Stimulated activated CD4-positive, alpha-beta T cell treated with anti-CD3 and anti-CD28 coated beads, Interleukin-1b, Interleukin-23, amount 100 ng/mL, for 24 hours (primary cell): ENCODE measurements around the gene GFOD1.
"Not testable (repeated sequence)": the region's sequence is repeated elsewhere in the genome, so short reads cannot be mapped to it uniquely, and the experiment has no call there.

ENCODE experiments used
- DNase-seq, 4 experiments: peaks; one replicate each; pipeline ENCODE4 v3.0.0-alpha.2; 2020; ENCODE audit warnings: low read depth in 4 of 4, low spot score in 1 of 4

The GFOD1 gene

DNA sequence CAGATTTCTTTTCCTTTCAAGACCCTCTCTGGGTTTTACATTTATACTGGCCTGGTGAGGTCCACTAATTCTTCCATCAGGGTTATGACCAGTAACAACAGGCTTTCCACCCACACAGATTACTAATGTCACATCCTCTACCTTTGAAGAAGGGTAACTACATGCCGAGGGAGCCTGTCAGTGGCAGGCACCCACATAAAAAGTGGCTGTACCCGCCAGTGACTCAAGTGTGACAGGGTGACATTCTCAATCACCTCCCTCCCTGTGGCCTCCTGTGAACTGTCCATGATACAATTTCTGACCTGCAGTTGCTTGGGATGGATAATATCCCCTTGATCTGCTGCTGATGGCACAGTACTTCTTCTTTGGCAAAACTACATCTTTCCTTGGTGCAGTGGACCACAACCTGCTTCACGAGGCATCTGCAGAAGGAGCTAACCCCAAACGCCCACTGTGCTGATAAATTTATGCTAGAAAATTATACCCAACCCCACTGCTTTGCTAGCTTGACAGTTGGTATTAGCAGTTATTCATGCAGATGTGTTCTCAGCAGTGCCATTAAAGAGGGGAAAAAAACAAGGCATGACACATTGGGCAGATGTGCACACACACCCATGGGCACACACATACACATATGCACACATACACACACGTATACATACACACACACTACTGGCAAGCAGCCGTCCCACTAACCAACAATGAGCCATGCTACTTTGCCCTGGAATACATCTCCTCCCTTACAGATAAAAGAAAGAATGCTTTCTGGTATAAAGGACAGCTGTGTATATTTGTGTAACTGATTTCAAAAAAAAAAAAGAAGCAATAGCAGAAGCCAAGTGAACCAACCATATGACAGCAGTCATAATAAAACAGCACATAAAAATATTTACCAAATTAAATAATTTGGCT lies 20.8 kb downstream of the GFOD1 start:
- DNase-seq, result peak in 1 of 4 experiments; percentile 48

- DNase-seq, result no peak
Observed at GRCh38 chr6:13465734-13466133, 21.7 kb downstream of the GFOD1 start.

GRCh38 chr6:13463941-13464340 lies 23.5 kb downstream of the GFOD1 start:
- no peak for DNase-seq

DNA sequence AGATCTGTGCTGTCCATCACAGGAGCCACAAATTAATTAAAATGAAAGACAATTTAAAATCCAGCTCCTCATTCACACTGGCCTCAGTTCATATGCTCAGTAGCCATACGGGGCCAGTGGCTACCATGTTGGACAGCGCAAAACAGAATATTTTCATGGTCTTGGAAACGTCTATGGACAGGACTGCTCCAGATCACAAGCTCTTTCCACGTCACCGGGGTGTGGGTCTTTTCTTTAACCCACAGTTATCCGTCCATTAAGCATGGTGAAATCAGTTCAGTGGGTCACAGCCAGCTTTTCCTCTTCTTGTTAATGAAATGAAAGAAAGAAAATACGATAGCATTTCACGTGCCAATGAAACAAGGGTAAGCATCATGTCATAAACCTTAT lies 24.1 kb downstream of the GFOD1 start:
- no peak for DNase-seq

DNA sequence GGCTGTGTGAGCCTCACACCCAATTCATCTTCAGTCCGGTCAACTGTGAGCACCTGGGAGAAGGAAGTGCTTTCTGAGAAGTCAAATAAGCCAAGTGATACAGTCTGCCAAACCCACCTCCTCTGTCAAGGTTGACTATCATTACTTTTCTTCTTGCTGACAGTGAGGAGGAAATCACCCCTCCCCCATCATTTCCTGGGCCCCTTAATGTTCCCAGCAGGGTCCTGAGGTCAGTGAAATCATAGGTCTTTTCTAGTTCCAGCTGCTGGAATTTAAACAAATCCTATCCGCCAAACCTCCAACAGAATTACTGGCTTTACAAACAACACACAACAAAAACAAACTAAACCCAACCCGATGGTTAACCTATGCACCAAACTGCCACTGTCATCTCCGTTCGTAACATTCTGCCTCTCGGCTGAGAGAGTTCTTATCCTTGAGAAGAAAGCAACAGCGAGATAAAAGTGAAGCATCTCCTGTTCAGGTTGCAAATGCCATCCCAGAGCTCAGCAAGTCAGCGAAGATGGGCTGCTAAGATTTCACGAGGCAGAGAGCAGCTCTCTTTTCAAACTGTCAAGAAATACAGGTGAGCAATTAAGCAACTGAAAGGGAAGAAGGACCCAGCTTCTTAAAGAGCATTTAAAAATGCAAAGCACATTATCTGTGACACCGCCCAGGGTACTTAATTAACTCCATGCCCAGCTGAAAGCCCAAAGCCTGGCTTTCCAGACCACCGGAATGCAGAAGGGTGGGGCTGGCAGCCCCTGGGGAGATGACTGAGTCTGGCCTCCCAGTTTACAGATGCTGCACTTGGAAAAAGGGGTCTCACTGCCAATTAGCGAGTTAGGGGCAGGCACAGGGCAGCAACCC lies 24.7 kb downstream of the GFOD1 start:
- no peak for DNase-seq

- no peak for DNase-seq
Observed at GRCh38 chr6:13461805-13462204, 25.6 kb downstream of the GFOD1 start.

DNA sequence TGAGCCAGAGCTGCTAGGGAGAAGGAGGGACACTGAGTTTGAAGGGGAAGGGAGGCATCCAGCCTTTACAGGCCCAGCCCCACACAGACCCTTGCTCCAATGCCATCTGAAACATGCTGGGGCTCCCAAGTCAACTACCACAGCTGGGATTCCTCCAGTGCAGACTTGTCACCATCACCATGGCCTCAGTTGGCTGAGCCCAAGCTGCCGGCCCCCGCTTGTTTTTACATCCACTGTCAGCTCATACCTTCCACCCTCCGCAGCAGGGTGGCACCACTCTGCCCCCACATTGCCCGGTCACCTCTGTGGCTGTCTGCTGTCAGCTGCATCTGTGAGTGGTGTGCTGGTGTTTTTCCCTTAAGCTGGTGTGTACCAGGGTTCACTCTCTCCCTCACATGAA lies 26.1 kb downstream of the GFOD1 start:
- no peak for DNase-seq

DNA sequence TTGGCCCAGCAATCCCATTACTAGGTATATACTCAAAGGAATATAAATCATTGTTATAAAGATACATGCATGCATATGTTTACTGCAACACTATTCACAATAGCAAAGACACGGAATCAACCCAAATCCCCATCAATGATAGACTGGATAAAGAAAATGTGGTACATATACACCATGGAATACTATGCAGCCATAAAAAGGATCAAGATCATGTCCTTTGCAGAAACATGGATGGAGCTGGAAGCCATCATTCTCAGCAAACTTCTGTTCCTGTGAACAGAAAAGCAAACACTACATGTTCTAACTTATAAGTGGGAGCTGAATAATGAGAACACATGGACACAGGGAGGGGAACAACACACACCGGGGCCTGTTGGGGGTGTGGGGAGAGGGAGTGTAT lies 27.1 kb downstream of the GFOD1 start:
- DNase-seq, result not testable (repeated sequence)

GRCh38 chr6:13457577-13457976 lies 29.8 kb downstream of the GFOD1 start:
- no peak for DNase-seq

GRCh38 chr6:13455552-13455966 lies 31.8 kb downstream of the GFOD1 start:
- no peak for DNase-seq

DNA sequence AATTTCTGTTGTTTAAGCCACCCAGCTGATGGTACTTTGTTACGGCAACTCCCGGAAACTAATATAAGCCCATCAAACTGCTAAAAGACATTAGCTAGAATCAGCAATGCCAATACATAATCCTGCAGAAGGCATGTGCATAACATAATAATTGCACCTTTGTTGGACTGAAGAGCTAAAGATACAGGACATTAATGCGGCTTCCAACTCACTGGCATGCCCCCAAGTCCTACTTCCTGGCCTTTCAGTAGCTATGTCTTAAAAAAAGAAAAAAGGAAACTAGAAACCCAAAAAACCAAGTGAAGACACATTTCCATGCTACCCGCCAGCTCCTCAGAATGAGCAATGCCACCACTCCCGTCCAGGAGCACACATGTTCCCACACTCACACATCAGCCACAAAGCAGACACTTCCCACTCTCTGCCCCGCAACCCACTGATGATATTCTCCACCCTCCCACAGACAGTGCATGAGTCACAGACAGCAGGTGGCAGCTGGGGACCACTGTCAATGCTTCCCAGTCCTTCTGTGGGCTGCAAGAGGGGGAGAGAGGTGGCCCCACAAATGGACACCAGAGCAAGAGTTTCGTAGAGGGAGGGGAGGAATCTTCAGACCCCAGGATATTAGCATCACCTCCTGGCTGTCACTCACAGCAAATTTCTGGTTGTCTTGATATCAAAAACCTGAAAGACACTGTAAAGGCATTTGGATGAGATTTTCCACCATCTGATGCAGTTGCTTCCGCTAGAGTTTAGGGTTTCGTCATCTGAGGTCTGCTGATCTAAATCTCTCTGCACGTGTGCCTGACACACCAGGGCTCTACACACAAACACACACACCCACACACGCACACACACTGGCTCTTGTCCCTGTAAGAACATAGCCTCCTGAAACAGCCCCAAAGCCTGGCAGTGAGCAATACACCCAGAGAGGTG lies 32.8 kb downstream of the GFOD1 start:
- peak; percentile 50 to 76 (median 68) for DNase-seq

DNA sequence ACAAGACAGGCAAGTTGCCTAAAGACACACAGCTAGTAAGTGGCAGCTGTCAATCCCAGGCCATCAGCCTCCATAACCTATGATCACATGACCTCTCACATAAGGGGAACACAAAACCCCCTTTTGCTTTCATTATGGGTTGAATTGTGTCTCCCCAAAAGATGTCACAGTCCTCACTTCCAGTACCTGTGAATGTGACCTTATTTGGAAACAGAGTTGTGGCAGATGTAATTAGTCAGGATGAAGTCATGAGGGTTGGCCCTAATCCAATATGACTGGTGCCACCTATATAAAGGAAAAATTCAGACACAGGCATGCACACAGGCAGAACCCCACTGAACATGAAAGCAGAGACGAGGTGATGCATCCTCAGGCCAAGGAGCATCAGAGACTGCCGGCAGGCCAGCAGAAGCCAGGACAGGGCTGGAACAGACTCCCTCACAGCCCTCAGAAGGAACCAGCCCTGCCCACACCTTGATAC lies 33.6 kb downstream of the GFOD1 start:
- peak in 3 of 4 experiments; percentile 15 to 38 (median 31) for DNase-seq

- DNase-seq, result no peak
Observed at GRCh38 chr6:13453153-13453552, 34.2 kb downstream of the GFOD1 start.

DNA sequence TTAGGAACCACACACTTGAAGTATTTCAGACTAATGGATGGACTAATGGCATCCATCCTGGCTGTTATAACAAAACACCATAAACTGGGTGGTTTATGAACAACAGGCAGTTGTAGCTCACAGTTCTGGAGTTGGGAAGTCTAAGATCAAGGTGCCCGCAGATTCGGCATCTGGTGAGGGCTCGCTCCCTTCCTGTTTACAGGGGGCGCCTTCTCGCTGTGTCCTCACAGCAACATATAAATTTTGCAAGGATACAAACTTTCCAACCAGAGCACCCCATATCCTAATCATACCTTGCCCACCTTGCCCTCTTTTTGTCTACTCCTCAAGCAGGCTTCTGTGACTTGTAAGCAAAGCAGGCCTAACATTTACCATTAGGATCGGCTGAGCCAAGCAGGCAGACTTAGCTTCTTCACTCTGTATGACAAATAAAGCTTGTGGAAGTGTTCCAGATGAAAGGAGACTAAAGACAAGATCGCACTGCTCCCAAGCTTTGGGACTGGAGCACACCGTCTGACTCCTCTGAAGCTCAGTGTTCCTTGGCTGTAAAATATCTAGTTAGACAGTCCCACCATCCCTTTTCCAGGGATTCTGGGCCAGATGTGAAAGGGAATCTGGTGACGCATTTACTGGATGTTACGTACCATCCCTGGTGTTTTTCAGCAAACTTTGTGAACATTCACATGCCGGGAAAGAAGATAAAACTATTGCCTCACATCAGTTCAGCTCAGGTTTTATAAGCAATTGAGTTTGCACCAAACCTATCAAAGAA lies 34.9 kb downstream of the GFOD1 start:
- no peak for DNase-seq

- DNase-seq, result no peak
Observed at GRCh38 chr6:13451181-13451895, 36.1 kb downstream of the GFOD1 start.

DNA sequence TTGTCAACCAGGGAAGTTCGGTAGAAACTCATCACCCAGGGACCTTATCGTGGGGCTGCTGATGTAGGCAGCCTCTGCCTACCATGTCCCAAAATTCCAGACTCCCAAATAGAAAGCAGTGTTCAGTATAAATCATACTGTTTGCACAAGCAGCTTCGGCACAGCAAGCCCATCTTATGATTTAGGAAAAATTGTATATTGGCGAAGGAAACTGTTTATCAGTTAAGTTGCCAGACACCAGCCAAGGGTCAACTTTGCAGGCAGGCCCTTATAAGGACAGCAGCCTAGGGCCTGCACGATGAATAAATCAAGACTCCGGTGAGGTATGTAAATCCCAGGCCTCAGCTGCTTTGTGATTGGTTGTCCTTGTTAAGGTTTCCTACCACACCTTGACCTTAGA lies 36.8 kb downstream of the GFOD1 start:
- no peak for DNase-seq

DNA sequence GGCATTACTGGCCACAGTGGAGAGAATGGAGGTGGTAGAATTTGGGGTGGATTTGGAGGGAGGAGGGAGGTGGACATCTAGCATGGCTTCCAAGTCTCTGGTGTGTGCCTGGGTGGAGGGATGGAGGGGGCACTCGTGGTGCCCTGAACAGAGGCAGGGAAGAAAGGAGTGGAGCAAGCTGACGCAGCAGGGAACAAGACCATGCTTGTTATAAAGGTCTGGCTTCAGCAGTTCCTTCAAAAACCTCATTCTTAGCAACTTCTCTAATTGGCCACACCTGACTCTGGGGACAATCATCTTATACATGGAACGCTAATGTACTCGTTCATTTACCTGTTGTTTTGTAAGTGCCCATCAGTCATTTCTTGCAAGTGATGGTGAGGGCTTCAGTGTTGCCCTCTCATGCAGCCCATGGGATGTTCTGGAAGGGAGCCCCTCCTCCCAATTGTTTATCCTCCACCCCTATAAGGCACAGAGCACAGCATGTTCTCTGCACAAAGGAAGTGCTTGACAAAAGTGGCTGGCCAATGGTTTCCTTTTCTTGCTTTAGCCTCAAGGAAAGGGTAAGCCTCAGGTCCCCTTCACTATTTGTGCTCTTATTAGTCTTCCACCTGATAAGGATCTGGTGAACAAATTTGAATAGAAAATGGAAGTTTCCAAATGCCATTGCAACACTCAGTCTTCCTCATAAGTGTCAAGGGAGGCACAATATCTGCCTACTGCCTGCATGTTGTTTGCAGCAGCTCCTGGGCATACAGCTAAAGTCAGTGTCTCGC lies 39.3 kb downstream of the GFOD1 start:
- DNase-seq, result no peak

- no peak for DNase-seq
Observed at GRCh38 chr6:13446381-13446780, 41.0 kb downstream of the GFOD1 start.

DNA sequence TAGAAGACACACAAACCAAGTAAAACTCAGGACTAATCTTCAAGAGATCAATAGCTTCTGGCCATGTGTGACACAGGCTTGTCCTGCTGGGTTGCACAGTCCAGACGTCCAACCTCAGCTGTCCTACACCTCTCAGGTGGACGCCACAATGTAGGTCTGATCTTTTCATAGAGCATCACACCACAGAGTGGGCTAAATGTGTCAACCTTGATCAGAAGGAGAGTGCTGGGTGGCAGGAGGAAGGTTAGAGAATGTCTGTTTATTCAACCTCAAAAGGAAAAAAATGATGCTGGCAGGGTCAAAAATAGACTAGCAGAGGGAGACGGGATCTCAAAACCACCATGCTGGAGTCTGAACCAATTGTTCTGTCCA lies 41.7 kb downstream of the GFOD1 start:
- DNase-seq, result no peak
